Measurements from ENCODE around the gene LPP.

The LPP gene

DNA sequence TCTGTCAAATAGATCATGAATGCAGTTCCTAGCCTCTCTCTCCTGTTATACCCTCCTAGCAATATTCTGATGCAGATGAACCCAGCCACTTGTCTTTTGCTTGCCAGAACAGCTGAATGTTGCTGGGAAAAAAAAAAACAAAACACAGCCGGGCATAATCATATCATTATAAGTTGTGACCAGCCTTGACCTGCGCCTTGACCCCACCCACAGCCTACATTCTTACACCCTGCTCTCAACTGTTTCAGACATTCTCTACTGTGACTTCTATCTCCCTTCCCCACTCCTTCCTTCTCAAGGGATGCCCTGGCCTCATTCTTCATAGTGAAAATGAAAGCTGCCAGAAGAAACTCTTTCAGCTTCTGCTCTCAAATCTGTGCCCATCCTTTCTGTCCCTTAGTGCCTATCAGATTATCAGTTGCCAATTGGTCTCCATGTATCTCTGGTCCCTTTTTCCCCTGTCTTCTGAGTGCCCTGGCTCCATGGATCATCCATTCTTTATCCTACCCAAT is 628.7 kb downstream of the LPP start:
- no peak overlapping the region for H3K9ac ChIP-seq (ENCODE audit: low read depth, low read length)
- no peaks in the 10 kb centered on the region for H3K36me3 ChIP-seq (ENCODE audit: insufficient read depth, low read length)
- no peaks in the 10 kb centered on the region for H3K4me1 ChIP-seq (ENCODE audit: insufficient read depth, low read length)
- no peaks in the 10 kb centered on the region for H3K9me3 ChIP-seq (ENCODE audit: control insufficient read depth, insufficient read depth, low read length)

DNA sequence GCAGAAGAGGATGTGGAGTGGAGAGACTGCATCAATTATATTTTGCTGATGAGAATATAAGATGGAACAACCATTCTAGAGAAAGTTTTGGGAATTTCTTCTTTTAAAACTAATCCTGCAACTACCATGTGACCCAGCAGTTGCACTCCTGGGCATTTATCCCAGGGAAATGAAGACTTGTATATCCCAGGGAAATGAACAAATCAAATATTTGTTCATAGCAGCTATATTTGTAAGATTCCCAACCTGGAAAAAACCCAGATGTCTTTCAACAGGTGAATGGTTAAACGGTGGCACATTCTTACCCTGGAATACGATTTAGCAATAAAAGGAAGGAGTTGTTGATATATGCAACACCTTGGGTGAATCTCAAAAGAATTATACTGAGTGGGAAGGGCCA is 632.5 kb downstream of the LPP start:
- Histone ChIP-seq H3K4me1 (ENCODE audit: insufficient read depth, low read length) (peaks cover 6% of the 10 kb centered on the region; the same call in 1 of the 2 replicates), H3K36me3 (ENCODE audit: insufficient read depth, low read length) (no peaks in the 10 kb centered on the region), H3K9ac (ENCODE audit: low read depth, low read length) (no peak overlapping the region), H3K9me3 (ENCODE audit: control insufficient read depth, insufficient read depth, low read length) (no peaks in the 10 kb centered on the region)

DNA sequence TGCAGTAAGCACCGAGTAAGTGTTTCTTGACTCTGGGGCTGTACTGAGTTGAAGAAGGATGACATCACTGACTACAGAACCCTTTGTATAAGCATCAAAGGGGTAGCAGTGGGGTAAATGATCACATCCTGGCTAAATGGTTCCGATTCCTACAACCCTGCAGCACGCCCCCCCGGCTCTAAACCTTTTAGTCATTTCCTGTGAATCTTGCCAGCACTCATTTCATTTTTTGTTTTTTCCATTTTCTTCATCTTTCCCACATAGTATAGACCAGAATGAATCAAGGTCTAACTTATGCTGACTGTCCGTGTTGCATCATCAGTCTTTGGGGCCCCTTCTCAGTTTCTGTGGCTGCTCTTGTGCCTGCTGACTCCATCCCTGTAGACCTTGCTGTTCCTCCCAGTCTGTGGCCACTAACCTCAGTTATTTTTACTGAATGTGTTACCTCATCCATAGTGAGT is 634.7 kb downstream of the LPP start:
- Histone ChIP-seq H3K36me3 (ENCODE audit: insufficient read depth, low read length) (no peaks in the 10 kb centered on the region), H3K9me3 (ENCODE audit: control insufficient read depth, insufficient read depth, low read length) (no peaks in the 10 kb centered on the region), H3K4me1 (ENCODE audit: insufficient read depth, low read length) (peaks cover 6% of the 10 kb centered on the region; the same call in 1 of the 2 replicates), H3K9ac (ENCODE audit: low read depth, low read length) (no peak overlapping the region)

DNA sequence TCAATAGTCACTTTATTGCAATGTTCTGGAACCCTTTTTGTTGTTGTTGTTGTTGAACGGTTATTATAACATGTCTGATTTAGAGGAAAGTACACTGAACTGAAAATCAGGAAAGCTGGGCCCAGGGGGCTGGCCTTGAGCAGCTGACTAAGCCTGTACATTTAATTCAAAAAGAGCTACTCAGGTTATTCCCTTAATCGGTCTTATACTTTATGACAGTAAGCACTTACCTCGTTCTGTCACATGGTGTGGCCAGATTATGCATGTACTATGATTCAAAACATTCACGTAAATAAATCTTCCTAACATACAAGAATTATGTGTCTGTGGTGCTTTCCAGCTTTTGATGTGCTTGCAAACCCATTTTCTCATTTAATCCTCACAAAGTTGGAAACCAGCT is 635.3 kb downstream of the LPP start:
- no peaks in the 10 kb centered on the region for H3K36me3 ChIP-seq (ENCODE audit: insufficient read depth, low read length)
- no peak overlapping the region for H3K9ac ChIP-seq (ENCODE audit: low read depth, low read length)
- peaks cover 6% of the 10 kb centered on the region; the same call in 1 of the 2 replicates for H3K4me1 ChIP-seq (ENCODE audit: insufficient read depth, low read length)
- H3K9me3 ChIP-seq (ENCODE audit: control insufficient read depth, insufficient read depth, low read length), result no peaks in the 10 kb centered on the region

DNA sequence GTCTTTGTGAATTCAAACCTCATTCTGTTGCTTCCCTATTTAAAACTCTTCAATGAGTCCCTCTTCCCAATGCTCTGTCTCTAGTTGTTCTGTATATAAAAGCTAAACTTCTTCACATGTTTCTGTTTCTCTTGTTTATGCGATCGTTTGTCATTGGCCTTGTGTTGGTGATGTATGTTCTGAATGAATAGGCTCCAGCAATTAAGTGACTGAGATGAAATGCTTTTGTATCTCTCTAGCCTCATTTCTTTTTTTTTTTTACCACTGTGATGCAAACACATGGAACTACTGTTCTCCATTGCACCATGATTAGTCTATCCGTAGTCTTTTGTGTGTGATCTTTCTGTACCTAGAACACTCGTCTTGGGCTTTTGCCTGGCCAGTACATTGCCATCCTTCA is 637.4 kb downstream of the LPP start:
- H3K4me1 ChIP-seq (ENCODE audit: insufficient read depth, low read length), result peaks cover 6% of the 10 kb centered on the region; the same call in 1 of the 2 replicates
- H3K9ac ChIP-seq (ENCODE audit: low read depth, low read length), result no peak overlapping the region
- H3K9me3 ChIP-seq (ENCODE audit: control insufficient read depth, insufficient read depth, low read length), result no peaks in the 10 kb centered on the region
- H3K36me3 ChIP-seq (ENCODE audit: insufficient read depth, low read length), result no peaks in the 10 kb centered on the region

DNA sequence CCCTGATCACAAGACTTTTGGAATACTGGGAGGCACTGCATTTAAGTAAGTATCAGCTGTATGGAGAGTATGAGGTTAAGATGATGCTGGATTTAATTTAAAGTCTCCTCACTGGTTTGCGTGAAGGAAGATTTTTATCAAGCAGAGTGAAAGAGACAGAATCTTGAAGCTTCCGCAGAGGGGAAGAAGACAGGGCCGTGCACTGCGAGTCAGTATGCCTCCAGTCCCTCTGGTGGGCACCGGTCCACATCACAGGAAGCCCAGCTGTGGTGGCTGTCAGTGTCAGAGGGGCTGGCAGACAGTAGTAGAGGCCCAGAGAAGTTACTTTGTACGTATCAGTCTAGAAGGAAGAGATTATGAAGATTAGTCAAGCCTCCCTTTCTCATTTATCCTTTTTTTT is 638.8 kb downstream of the LPP start:
- peaks cover 12% of the 10 kb centered on the region; the same call in 1 of the 2 replicates for H3K4me1 ChIP-seq (ENCODE audit: insufficient read depth, low read length)
- no peaks in the 10 kb centered on the region for H3K36me3 ChIP-seq (ENCODE audit: insufficient read depth, low read length)
- no peak overlapping the region for H3K9ac ChIP-seq (ENCODE audit: low read depth, low read length)
- no peaks in the 10 kb centered on the region for H3K9me3 ChIP-seq (ENCODE audit: control insufficient read depth, insufficient read depth, low read length)

DNA sequence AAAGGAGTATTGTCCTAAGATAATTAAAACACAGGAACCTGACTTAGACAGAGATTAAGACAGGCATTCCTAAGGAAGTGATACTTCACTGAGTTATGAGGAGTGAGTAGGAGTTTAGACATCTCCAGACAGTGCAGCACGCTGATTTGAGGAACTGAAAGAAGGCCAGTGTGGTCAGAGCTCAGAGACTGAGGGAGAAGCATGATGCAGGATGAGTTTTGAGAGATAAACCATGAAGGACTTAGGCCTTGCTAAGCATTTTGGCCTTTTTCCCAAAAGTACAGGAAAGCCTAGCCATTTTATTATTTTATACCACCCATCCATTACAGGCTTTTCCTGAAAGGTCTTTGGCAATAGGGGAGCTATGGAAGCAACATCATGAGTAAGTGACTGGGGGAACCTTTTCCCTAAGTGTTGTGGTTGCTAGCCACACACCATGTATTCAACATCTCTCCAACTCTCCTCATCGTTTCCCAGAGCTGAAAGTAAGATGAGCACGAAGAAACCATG is 642.2 kb downstream of the LPP start:
- Histone ChIP-seq H3K9ac (ENCODE audit: low read depth, low read length) (no peak overlapping the region), H3K9me3 (ENCODE audit: control insufficient read depth, insufficient read depth, low read length) (no peaks in the 10 kb centered on the region), H3K4me1 (ENCODE audit: insufficient read depth, low read length) (0 out of 2 replicates have a peak, but pooled peaks cover 6% of the 10 kb centered on the region), H3K36me3 (ENCODE audit: insufficient read depth, low read length) (no peaks in the 10 kb centered on the region)

DNA sequence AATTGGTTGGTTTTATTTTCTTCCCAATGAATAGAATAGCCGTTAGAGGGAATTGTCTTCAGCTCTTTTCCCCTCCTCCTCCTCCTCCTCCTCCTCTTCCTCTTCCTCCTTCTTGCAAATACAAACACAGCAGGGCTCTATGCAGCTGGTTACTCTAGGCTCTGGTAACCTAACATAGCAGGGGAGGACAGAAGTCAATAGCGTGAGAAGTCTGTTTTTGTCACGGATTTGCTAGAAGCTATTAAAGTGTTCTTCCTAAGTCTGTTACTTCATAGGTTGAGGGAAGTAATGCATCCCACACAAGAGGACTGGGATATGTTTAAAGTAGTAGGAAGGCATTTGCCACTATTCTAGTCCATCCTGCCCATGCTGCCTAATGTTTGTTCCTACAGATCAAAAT is 643.1 kb downstream of the LPP start:
- no peaks in the 10 kb centered on the region for H3K9me3 ChIP-seq (ENCODE audit: control insufficient read depth, insufficient read depth, low read length)
- no peak overlapping the region for H3K9ac ChIP-seq (ENCODE audit: low read depth, low read length)
- H3K36me3 ChIP-seq (ENCODE audit: insufficient read depth, low read length), result no peaks in the 10 kb centered on the region
- 0 out of 2 replicates have a peak, but pooled peaks cover 6% of the 10 kb centered on the region for H3K4me1 ChIP-seq (ENCODE audit: insufficient read depth, low read length)

DNA sequence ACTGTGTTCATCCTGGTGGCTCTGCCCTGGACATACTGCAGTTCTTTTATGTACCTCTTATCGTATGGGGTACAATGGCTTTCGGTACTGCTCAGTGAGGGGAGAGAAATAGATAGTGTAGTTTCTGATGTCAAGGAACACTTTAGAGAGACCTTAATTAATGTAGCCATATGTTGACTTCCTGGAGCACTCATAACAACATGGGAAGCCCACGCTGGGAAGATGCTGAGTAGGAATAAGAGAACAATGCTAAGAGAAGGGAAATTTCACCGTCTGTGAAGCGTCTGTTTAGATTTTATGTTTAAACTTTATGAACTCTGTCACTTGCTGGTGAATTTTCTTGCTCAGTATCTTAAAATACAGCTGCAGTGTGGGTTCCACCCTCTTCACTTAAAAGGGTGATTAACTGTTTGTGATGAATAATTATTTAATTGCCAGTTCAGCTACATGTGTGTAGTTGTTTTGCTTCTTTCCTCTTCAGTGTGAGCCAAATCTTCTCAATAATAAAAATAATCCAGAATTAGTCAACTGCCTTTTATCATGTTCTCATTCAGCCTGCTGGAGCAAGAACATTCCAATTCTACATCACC is 644.7 kb downstream of the LPP start:
- Histone ChIP-seq H3K9ac (ENCODE audit: low read depth, low read length) (no peak overlapping the region), H3K36me3 (ENCODE audit: insufficient read depth, low read length) (no peaks in the 10 kb centered on the region), H3K4me1 (ENCODE audit: insufficient read depth, low read length) (0 out of 2 replicates have a peak, but pooled peaks cover 6% of the 10 kb centered on the region), H3K9me3 (ENCODE audit: control insufficient read depth, insufficient read depth, low read length) (no peaks in the 10 kb centered on the region)

DNA sequence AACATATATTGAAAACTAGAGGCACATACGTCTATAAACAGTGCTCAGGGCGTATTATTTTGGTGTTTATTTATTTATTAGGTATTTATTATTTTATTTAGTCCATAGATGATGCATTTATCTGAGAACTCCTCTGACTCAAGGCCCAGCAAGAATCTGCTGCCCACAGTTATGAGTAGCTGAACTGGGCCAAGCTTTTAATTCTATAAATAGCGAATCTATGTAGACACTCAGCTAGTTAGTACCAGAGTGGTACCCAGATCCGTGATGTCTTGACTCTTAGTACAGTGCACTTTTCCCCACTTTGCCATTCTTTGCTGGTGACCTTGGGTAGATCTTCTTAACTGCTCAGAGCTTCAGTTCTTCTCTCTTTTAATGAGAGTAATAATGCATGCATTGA is 647.4 kb downstream of the LPP start:
- Histone ChIP-seq H3K36me3 (ENCODE audit: insufficient read depth, low read length) (no peaks in the 10 kb centered on the region), H3K9ac (ENCODE audit: low read depth, low read length) (no peak overlapping the region), H3K4me1 (ENCODE audit: insufficient read depth, low read length) (0 out of 2 replicates have a peak, but pooled peaks cover 6% of the 10 kb centered on the region), H3K9me3 (ENCODE audit: control insufficient read depth, insufficient read depth, low read length) (no peaks in the 10 kb centered on the region)

DNA sequence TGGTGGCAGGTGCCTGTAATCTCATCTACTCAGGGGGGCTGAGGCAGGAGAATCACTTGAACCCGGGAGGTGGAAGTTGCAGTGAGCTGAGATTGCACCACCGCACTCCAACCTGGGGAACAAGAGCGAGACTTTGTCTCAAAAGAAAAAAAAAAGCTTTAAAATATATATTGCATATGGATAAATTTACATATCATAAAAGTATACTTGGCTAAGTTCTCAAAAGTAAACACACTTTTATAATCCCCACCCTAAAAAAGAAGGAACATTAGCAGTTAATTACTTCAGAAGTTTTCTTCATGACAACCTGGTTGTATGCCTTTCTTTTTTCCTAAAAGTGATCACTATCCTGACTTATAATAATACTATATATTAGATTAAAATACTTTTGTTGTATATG is 648.7 kb downstream of the LPP start:
- Histone ChIP-seq H3K9me3 (ENCODE audit: control insufficient read depth, insufficient read depth, low read length) (no peaks in the 10 kb centered on the region), H3K36me3 (ENCODE audit: insufficient read depth, low read length) (no peaks in the 10 kb centered on the region), H3K4me1 (ENCODE audit: insufficient read depth, low read length) (no peaks in the 10 kb centered on the region), H3K9ac (ENCODE audit: low read depth, low read length) (no peak overlapping the region)

DNA sequence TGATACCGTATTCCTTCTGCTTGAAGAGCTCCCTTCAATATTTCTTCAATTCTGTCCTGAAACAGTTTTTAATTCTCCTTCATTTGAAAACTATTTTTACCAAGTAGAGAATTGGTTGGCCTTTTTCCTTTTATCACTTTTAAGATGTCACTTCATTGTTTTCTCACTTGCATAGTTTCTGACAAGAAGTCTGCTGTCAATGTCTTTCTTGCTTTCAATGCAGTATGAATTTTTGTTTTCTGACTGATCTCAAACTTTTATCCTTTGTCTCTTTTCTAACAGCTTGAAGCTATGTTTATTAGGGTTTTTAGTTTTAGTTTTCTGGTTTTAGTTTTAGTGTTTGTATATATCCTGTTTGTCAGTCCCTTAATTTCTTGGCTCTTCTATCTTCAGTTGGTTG is 653.0 kb downstream of the LPP start:
- H3K4me1 ChIP-seq (ENCODE audit: insufficient read depth, low read length), result no peaks in the 10 kb centered on the region

DNA sequence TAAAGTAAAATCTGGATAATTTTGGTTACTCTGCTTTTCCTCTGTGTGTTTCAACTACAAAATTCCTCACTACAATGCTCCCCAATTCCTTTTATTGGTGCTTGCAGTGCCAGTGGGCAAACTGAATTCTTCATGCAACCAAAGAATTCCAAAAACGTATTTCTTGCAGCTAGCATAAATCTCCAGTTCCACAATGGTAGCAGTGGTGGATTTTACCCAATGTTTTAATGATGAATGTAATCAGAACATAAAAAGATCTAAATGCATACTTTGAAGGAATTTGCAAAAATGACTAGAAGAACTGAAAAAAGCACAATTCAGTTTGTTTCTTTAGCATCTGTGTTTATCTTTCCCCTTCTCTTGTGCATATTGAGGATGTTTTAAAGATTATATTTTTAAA is 658.2 kb downstream of the LPP start:
- Histone ChIP-seq H3K9me3 (ENCODE audit: control insufficient read depth, insufficient read depth, low read length) (no peaks in the 10 kb centered on the region), H3K4me1 (ENCODE audit: insufficient read depth, low read length) (no peaks in the 10 kb centered on the region), H3K36me3 (ENCODE audit: insufficient read depth, low read length) (no peaks in the 10 kb centered on the region), H3K9ac (ENCODE audit: low read depth, low read length) (no peak overlapping the region)

More for the DNA sequence above, 653.0 kb downstream of the LPP start:
- Histone ChIP-seq H3K9ac (ENCODE audit: low read depth, low read length) (no peak overlapping the region), H3K36me3 (ENCODE audit: insufficient read depth, low read length) (no peaks in the 10 kb centered on the region), H3K9me3 (ENCODE audit: control insufficient read depth, insufficient read depth, low read length) (no peaks in the 10 kb centered on the region)

DNA sequence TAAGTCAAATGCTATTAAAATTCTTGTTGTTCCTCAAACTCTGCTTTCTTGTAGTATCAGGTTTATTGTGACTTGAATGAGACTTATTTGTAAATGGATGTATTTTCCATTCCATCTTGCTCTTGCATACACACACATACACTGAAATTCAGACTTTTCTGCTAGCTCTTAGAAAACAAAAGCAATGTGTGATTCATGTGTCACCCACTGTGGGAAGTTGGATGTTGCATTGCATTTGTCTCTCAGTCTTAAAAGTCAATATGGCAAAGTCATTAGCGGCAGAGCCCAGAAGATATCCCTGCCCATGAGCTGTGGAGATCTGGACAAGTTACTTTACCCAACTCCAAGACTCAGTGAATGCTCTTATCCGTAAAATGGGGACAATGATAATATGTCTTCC is 660.6 kb downstream of the LPP start:
- H3K9me3 ChIP-seq (ENCODE audit: control insufficient read depth, insufficient read depth, low read length), result no peaks in the 10 kb centered on the region
- H3K4me1 ChIP-seq (ENCODE audit: insufficient read depth, low read length), result 0 out of 2 replicates have a peak, but pooled peaks cover 5% of the 10 kb centered on the region
- H3K9ac ChIP-seq (ENCODE audit: low read depth, low read length), result no peak overlapping the region
- H3K36me3 ChIP-seq (ENCODE audit: insufficient read depth, low read length), result no peaks in the 10 kb centered on the region
